Measurements from ENCODE around the gene DHRSX.

GRCh38 chrX:2442694-2443093 is 58.1 kb downstream of the DHRSX start:
- TF ChIP-seq CTCF (IDR thresholded peaks at IDR 0.05), result no peak
- no peak for TF ChIP-seq POLR2A (IDR thresholded peaks at IDR 0.05)
